ENCODE measurements around the gene ZNF662.
"Not testable (repeated sequence)": the region's sequence is repeated elsewhere in the genome, so short reads cannot be mapped to it uniquely, and the experiment has no call there.

Gene ZNF662

GRCh38 chr3:42906070-42906847 is at the start of gene ZNF662:
Gene ZNF662 (plus strand): TSS chr3:42906142. CDS start chr3:42908115, 1,973 bp downstream.
- DNase-seq, result peak; percentile 2

GRCh38 chr3:42856544-42856943 is 49.4 kb upstream of the ZNF662 start:
- DNase-seq, result no peak

GRCh38 chr3:42864321-42864950 is 41.5 kb upstream of the ZNF662 start:
- no peak for DNase-seq

- no peak for DNase-seq
Observed at GRCh38 chr3:42865256-42865655, 40.7 kb upstream of the ZNF662 start.

GRCh38 chr3:42867138-42867537 is 38.8 kb upstream of the ZNF662 start:
- no peak for DNase-seq

- DNase-seq, result no peak
Observed at GRCh38 chr3:42868841-42869240, 37.1 kb upstream of the ZNF662 start.

- no peak for DNase-seq
Observed at GRCh38 chr3:42871592-42872196, 34.2 kb upstream of the ZNF662 start.

- DNase-seq, result no peak
Observed at GRCh38 chr3:42872718-42873117, 33.2 kb upstream of the ZNF662 start.

GRCh38 chr3:42873221-42873982 is 32.5 kb upstream of the ZNF662 start:
- DNase-seq, result no peak

- no peak for DNase-seq
Observed at GRCh38 chr3:42874749-42875148, 31.2 kb upstream of the ZNF662 start.

GRCh38 chr3:42875325-42876151 is 30.4 kb upstream of the ZNF662 start, which contains the start of gene CYP8B1:
Gene CYP8B1 (minus strand): TSS chr3:42875879. CDS start chr3:42875816, 63 bp downstream.
- no peak for DNase-seq

GRCh38 chr3:42876401-42876800 is 29.5 kb upstream of the ZNF662 start:
- no peak for DNase-seq

- no peak for DNase-seq
Observed at GRCh38 chr3:42876940-42877720, 28.8 kb upstream of the ZNF662 start.

GRCh38 chr3:42877881-42878280 is 28.1 kb upstream of the ZNF662 start:
- no peak for DNase-seq

- no peak for DNase-seq
Observed at GRCh38 chr3:42880183-42880582, 25.8 kb upstream of the ZNF662 start.

- peak; percentile 50 for DNase-seq
Observed at GRCh38 chr3:42880601-42881451, 25.1 kb upstream of the ZNF662 start.

GRCh38 chr3:42883251-42883930 is 22.6 kb upstream of the ZNF662 start:
- not testable (repeated sequence) for DNase-seq

GRCh38 chr3:42884324-42884723 is 21.6 kb upstream of the ZNF662 start:
- no peak for DNase-seq

- DNase-seq, result no peak
Observed at GRCh38 chr3:42886294-42886822, 19.6 kb upstream of the ZNF662 start.

GRCh38 chr3:42887084-42887483 is 18.9 kb upstream of the ZNF662 start:
- DNase-seq, result no peak

Measured in NCI-H774 (cell line).